ENCODE results near the gene SLC25A30. TPM values are rescaled to one million over a fixed set of nuclear protein-coding genes. Genes with fewer than 3 reads are reported as not detected.

The SLC25A30 gene
- total RNA-seq, 1 experiment from 2014 or later: 6.3 TPM

GRCh38 chr13:45374917-45375316 lies 43.3 kb downstream of the SLC25A30 start:
- Histone ChIP-seq H3K27me3 (ENCODE audit: insufficient read depth, low read length) (no peaks in the 10 kb centered on the region), H2BK20ac (ENCODE audit: low read depth, low read length, poor library complexity, severe bottlenecking) (no peak overlapping the region), H3K23me2 (ENCODE audit: insufficient read length, low read depth, low read length, poor library complexity, severe bottlenecking) (no peaks in the 10 kb centered on the region), H3K79me2 (ENCODE audit: insufficient read depth, low read length) (no peaks in the 10 kb centered on the region), H3T11ph (ENCODE audit: low read length) (no peak overlapping the region), H2BK5ac (ENCODE audit: insufficient read length, low read length) (no peak overlapping the region), H3K23ac (ENCODE audit: insufficient read length, low read depth, low read length) (no peak overlapping the region), H3K79me1 (ENCODE audit: insufficient read depth, low read depth, low read length, poor library complexity, severe bottlenecking) (no peaks in the 10 kb centered on the region), H3K4me2 (ENCODE audit: insufficient read depth, insufficient read length, low read length) (no peak overlapping the region), H3K18ac (ENCODE audit: insufficient read length, low read depth, low read length) (no peak overlapping the region), H4K5ac (ENCODE audit: insufficient read length, low read depth, low read length) (no peak overlapping the region), H2AK5ac (ENCODE audit: insufficient read length, low read length) (no peak overlapping the region), H3K9me3 (ENCODE audit: control insufficient read depth, low read depth, low read length) (no peaks in the 10 kb centered on the region), H3K56ac (ENCODE audit: insufficient read length, low read depth, low read length) (no peak overlapping the region), H3K4me1 (ENCODE audit: insufficient read depth, low read length) (no peaks in the 10 kb centered on the region), H2BK120ac (ENCODE audit: low read depth, low read length, poor library complexity, severe bottlenecking) (no peak overlapping the region), H2BK12ac (ENCODE audit: insufficient read length, low read depth, low read length) (no peak overlapping the region), H4K91ac (ENCODE audit: insufficient read length, low read depth, low read length) (no peak overlapping the region), H2BK15ac (ENCODE audit: low read depth, low read length) (no peak overlapping the region), H2AFZ (ENCODE audit: low read length) (no peak overlapping the region), H3K14ac (ENCODE audit: insufficient read depth, low read length) (no peak overlapping the region), H4K20me1 (ENCODE audit: control insufficient read depth, insufficient read depth, insufficient read length) (no peaks in the 10 kb centered on the region), H3K4ac (ENCODE audit: low read depth, low read length) (no peak overlapping the region), H3K9ac (ENCODE audit: extremely low read depth, insufficient read length, low read length) (no peak overlapping the region), H3K27ac (ENCODE audit: insufficient read length, low read depth, low read length) (no peak overlapping the region), H4K8ac (replicated peaks; ENCODE audit: insufficient read length, low read depth, low read length) (no peak overlapping the region)
- no peak overlapping the region for H3K4me3 Mint-ChIP-seq
- H3K27me3 Mint-ChIP-seq (ENCODE audit: low read depth): no peaks in the 10 kb centered on the region
- H3K4me1 Mint-ChIP-seq: peaks cover 15 to 16% of the 10 kb centered on the region in 2 experiments
- H3K36me3 Mint-ChIP-seq (ENCODE audit: insufficient read depth in 1 of 3, low read depth in 3 of 3): peaks cover 3% of the 10 kb centered on the region in 3 experiments; a peak in 3 of 7 replicates
- no CpG with 5 or more reads among the region's 3 CpGs for WGBS (ENCODE audit: extremely low coverage, insufficient read length, low lambda C conversion rate)
- H3K9me3 Mint-ChIP-seq: no peaks in the 10 kb centered on the region
- no peak for TF ChIP-seq CTCF (conservative IDR thresholded peaks at IDR 0.05)
- DNase-seq: no peak
- no peak overlapping the region for H3K27ac Mint-ChIP-seq
